ENCODE results near the gene LANCL3. TPM values are rescaled to one million over a fixed set of nuclear protein-coding genes. Genes with fewer than 3 reads are reported as not detected.

LANCL3 gene
- total RNA-seq, 1 experiment from 2014 or later: 0.26 TPM

DNA sequence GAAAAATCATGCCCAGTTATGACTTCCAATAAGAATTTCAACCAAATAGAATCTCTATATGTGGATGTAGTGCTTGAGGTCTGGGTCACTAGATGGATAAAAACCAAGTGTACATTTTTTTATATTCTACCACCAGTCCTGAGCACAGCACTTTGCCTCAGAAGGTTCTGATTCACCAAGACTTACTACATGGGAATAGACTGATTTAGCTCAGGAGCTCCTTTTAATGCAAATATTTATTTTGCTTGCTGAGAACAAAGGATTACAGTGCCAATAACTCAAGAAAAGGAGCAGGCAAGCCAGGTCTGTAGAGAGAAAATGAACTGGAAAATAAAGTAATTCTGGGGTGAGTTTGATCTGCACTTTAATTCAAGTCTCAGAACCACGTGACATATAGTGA lies 107.8 kb downstream of the LANCL3 start:
- Histone ChIP-seq H4K8ac (replicated peaks; ENCODE audit: insufficient read length, low read depth, low read length) (no peak overlapping the region), H3K23ac (ENCODE audit: insufficient read length, low read depth, low read length) (no peak overlapping the region), H3K23me2 (ENCODE audit: insufficient read length, low read depth, low read length, poor library complexity, severe bottlenecking) (no peaks in the 10 kb centered on the region), H3K9ac (ENCODE audit: extremely low read depth, insufficient read length, low read length) (no peak overlapping the region), H3K9me3 (ENCODE audit: control insufficient read depth, low read depth, low read length) (no peaks in the 10 kb centered on the region), H2BK20ac (ENCODE audit: low read depth, low read length, poor library complexity, severe bottlenecking) (no peak overlapping the region), H2BK15ac (ENCODE audit: low read depth, low read length) (no peak overlapping the region), H3K27me3 (ENCODE audit: insufficient read depth, low read length) (no peaks in the 10 kb centered on the region; the same call in 1 of the 2 replicates), H2BK5ac (ENCODE audit: insufficient read length, low read length) (no peak overlapping the region), H3K56ac (ENCODE audit: insufficient read length, low read depth, low read length) (no peak overlapping the region), H3K14ac (ENCODE audit: insufficient read depth, low read length) (no peak overlapping the region), H3K4me2 (ENCODE audit: insufficient read depth, insufficient read length, low read length) (no peak overlapping the region), H2BK12ac (ENCODE audit: insufficient read length, low read depth, low read length) (no peak overlapping the region), H3K4me1 (ENCODE audit: insufficient read depth, low read length) (no peaks in the 10 kb centered on the region), H4K5ac (ENCODE audit: insufficient read length, low read depth, low read length) (no peak overlapping the region), H2AK5ac (ENCODE audit: insufficient read length, low read length) (no peak overlapping the region), H2BK120ac (ENCODE audit: low read depth, low read length, poor library complexity, severe bottlenecking) (no peak overlapping the region), H3K79me1 (ENCODE audit: insufficient read depth, low read depth, low read length, poor library complexity, severe bottlenecking) (no peaks in the 10 kb centered on the region), H3T11ph (ENCODE audit: low read length) (no peak overlapping the region), H2AFZ (ENCODE audit: low read length) (no peak overlapping the region), H3K4ac (ENCODE audit: low read depth, low read length) (no peak overlapping the region), H3K79me2 (ENCODE audit: insufficient read depth, low read length) (no peaks in the 10 kb centered on the region), H4K91ac (ENCODE audit: insufficient read length, low read depth, low read length) (no peak overlapping the region), H3K18ac (ENCODE audit: insufficient read length, low read depth, low read length) (no peak overlapping the region), H4K20me1 (ENCODE audit: control insufficient read depth, insufficient read depth, insufficient read length) (no peaks in the 10 kb centered on the region), H3K27ac (ENCODE audit: insufficient read length, low read depth, low read length) (no peak overlapping the region)
- WGBS (ENCODE audit: extremely low coverage, insufficient read length, low lambda C conversion rate): no CpG with 5 or more reads among the region's 1 CpG
- Mint-ChIP-seq H3K9me3 (peaks cover 37 to 41% of the 10 kb centered on the region in 2 experiments), H3K27me3 (ENCODE audit: low read depth) (no peaks in the 10 kb centered on the region), H3K4me1 (peaks cover under 1 to 4% of the 10 kb centered on the region in 2 experiments; a peak in 3 of 4 replicates), H3K27ac (no peak overlapping the region), H3K36me3 (ENCODE audit: insufficient read depth in 1 of 3, low read depth in 3 of 3) (no peaks in the 10 kb centered on the region), H3K4me3 (no peak overlapping the region)
- TF ChIP-seq, protein P1, sequence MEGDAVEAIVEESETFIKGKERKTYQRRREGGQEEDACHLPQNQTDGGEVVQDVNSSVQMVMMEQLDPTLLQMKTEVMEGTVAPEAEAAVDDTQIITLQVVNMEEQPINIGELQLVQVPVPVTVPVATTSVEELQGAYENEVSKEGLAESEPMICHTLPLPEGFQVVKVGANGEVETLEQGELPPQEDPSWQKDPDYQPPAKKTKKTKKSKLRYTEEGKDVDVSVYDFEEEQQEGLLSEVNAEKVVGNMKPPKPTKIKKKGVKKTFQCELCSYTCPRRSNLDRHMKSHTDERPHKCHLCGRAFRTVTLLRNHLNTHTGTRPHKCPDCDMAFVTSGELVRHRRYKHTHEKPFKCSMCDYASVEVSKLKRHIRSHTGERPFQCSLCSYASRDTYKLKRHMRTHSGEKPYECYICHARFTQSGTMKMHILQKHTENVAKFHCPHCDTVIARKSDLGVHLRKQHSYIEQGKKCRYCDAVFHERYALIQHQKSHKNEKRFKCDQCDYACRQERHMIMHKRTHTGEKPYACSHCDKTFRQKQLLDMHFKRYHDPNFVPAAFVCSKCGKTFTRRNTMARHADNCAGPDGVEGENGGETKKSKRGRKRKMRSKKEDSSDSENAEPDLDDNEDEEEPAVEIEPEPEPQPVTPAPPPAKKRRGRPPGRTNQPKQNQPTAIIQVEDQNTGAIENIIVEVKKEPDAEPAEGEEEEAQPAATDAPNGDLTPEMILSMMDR (conservative IDR thresholded peaks at IDR 0.05): no peak
- no peak for DNase-seq
